Fibroblast of villous mesenchyme (primary cell): ENCODE results near the gene SAMD11. TPM values are rescaled to one million over a fixed set of nuclear protein-coding genes. Genes with fewer than 3 reads are reported as not detected.

Source experiments
- DNase-seq: peaks from one replicate; pipeline ENCODE4 v3.0.0-alpha.2; 2010; ENCODE audit warnings: low read depth
- H3K4me3 ChIP-seq: 2 replicates; pipeline ENCODE4 v1.5.1; 2011; ENCODE audit warnings: low read depth, mild to moderate bottlenecking, low read length
- total RNA-seq: library from RNA; depleted of rRNA; stranded (reverse); fragments of >200 nt; gene quantifications from 2 replicates; pipeline ENCODE4 v1.2.3, GENCODE V29; 2012
- TF ChIP-seq, protein P1 (sequence below): IDR thresholded peaks from 2 replicates; pipeline ENCODE4 v1.5.1; 2012; ENCODE audit warnings: low read depth, mild to moderate bottlenecking, low read length; ENCODE audit not compliant: insufficient read depth

Gene SAMD11
- total RNA-seq, 1 donor, result 2.2 TPM

DNA sequence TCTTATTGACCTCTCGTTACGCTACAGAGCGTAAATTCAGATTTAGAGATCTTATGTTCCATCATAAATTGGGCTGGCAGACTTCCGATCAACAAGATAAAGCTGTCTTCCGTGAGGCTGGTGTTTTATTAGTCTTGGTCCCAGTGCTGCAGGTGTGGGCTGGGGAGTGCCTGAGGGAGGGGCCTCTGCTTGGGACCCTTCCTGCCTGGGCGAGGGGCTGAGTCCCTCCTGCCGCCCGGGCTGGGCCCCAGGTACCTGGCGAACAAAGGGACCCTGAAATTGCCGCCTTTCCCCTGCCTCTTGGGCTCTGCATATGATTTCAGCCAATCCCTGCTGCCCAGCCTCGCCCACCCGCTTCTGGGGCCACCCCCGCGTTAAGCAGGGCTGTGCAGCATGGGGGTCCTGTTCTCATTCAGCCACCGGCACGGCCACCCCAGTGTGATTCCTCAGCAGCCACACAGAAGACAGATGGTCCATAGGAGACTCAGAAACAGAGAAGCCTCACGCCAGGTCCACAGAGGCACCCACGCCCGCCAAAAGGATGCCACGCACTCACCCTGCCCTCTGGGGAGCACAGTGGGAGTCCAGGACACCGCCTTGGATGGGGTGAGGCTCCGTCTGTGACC, 6.1 kb upstream of the SAMD11 start:
- H3K4me3 ChIP-seq, result no peak overlapping the region
- TF ChIP-seq, protein P1, sequence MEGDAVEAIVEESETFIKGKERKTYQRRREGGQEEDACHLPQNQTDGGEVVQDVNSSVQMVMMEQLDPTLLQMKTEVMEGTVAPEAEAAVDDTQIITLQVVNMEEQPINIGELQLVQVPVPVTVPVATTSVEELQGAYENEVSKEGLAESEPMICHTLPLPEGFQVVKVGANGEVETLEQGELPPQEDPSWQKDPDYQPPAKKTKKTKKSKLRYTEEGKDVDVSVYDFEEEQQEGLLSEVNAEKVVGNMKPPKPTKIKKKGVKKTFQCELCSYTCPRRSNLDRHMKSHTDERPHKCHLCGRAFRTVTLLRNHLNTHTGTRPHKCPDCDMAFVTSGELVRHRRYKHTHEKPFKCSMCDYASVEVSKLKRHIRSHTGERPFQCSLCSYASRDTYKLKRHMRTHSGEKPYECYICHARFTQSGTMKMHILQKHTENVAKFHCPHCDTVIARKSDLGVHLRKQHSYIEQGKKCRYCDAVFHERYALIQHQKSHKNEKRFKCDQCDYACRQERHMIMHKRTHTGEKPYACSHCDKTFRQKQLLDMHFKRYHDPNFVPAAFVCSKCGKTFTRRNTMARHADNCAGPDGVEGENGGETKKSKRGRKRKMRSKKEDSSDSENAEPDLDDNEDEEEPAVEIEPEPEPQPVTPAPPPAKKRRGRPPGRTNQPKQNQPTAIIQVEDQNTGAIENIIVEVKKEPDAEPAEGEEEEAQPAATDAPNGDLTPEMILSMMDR, result no peak
- DNase-seq, result no peak

DNA sequence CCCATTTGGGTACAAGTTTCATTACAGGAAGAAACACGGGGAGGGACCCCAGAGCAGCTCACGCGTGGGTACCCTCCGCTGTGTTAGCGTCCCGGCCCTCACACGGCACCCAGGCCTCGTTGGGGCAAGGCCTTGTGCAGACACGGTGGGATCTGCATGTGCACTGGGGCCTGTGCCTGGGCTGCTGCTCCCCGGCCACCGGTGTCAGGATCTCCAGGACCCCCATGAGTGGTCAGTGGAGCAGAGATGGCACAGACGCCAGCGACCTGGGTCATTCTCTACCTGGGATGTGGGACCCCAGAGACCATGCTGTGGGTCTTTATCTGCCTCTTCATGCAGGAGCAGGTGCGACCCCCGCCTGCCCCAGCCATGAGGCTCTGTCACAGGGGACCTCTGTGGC, 5.4 kb upstream of the SAMD11 start:
- no peak for DNase-seq
- TF ChIP-seq, protein P1, result no peak
- H3K4me3 ChIP-seq, result no peak overlapping the region

DNA sequence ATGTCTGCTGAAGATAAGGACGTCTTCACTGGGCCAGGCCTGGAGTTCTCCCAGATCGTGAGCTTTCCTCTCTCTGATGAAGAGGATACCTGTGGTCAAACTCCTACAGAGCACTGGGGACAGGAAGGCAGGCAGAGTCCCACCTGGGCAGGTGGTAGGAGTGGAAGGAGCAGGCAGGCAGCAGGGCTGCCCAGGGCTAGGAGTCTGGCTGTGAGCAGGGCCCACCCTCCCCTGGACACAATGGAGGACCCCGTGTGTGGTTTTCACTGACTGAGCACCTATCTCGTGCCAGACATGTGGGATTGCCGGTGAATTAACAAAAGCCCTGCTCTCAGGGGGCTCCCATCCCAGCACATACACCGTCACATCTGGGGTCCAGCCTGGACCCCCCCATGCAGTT, 4.9 kb upstream of the SAMD11 start:
- TF ChIP-seq, protein P1, result no peak
- DNase-seq, result no peak
- no peak overlapping the region for H3K4me3 ChIP-seq

- no peak overlapping the region for H3K4me3 ChIP-seq
- no peak for DNase-seq
- TF ChIP-seq, protein P1, result no peak
These were observed 4.4 kb upstream of the SAMD11 start for GRCh38 chr1:919271-919872.

GRCh38 chr1:920010-920409, 3.7 kb upstream of the SAMD11 start:
- TF ChIP-seq, protein P1, result no peak

DNA sequence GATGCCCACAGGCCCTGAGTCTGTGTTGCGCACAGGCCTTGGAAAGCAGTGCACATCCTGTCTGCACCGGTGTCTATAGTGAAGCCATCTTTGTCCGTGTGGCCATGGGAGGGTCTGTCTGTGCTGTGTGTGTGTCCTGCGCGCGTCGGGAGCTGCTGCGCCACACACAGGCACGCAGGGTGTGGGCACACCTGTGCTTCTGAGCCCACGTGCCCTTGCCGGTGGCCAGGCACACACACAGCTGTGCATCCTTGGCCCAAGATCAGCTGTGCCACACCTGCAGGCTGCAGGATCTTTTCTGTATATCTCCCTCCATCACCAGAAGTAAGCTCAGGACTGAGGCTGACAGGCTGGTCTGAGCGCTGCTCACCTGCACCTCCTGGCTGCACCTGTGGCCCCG, 3.2 kb upstream of the SAMD11 start:
- no peak for DNase-seq
- TF ChIP-seq, protein P1, result no peak
- no peak overlapping the region for H3K4me3 ChIP-seq

More at GRCh38 chr1:920010-920409, 3.7 kb upstream of the SAMD11 start:
- no peak for DNase-seq
- H3K4me3 ChIP-seq, result no peak overlapping the region
